Glutamatergic neuron (in vitro differentiated cells): ENCODE measurements around the gene DTYMK. TPM values are rescaled to one million over a fixed set of nuclear protein-coding genes. Genes with fewer than 3 reads are reported as not detected.
"Not testable (repeated sequence)": the region's sequence is repeated elsewhere in the genome, so short reads cannot be mapped to it uniquely, and the experiment has no call there.

Source experiments
- DNase-seq: peaks from one replicate; pipeline ENCODE4 v3.0.0; 2022
- H3K27ac Mint-ChIP-seq: one replicate; pipeline ENCODE4 v1.8.0; 2020; ENCODE audit warnings: mild to moderate bottlenecking, mixed read lengths, inconsistent platforms; ENCODE audit not compliant: unreplicated experiment
- H3K27me3 Mint-ChIP-seq: one replicate; pipeline ENCODE4 v1.8.0; 2020; ENCODE audit warnings: mild to moderate bottlenecking, moderate library complexity, mixed read lengths, inconsistent platforms; ENCODE audit not compliant: unreplicated experiment
- H3K36me3 Mint-ChIP-seq: one replicate; pipeline ENCODE4 v1.8.0; 2020; ENCODE audit warnings: mild to moderate bottlenecking, mixed read lengths, inconsistent platforms; ENCODE audit not compliant: unreplicated experiment
- H3K4me1 Mint-ChIP-seq: one replicate; pipeline ENCODE4 v1.8.0; 2020; ENCODE audit warnings: mild to moderate bottlenecking, low read depth, mixed read lengths, inconsistent platforms; ENCODE audit not compliant: unreplicated experiment
- H3K4me3 Mint-ChIP-seq: one replicate; pipeline ENCODE4 v1.8.0; 2020; ENCODE audit warnings: mild to moderate bottlenecking, mixed read lengths, inconsistent platforms; ENCODE audit not compliant: unreplicated experiment
- H3K9me3 Mint-ChIP-seq: one replicate; pipeline ENCODE4 v1.8.0; 2020; ENCODE audit warnings: mild to moderate bottlenecking, moderate library complexity, mixed read lengths, inconsistent platforms; ENCODE audit not compliant: unreplicated experiment
- total RNA-seq: library from RNA; stranded (reverse); fragmentation: NEBNext Ultra II Directional; extraction: Animal tissue kit (Norgen Biotek cat#: 25700); gene quantifications from one replicate; pipeline ENCODE4 v1.2.1, GENCODE V29; 2021; ENCODE audit not compliant: unreplicated experiment
- TF ChIP-seq, protein P1 (sequence below): fragments of 200-600 bp; sonication (generic); IDR thresholded peaks from one replicate; pipeline ENCODE4 v1.5.0; 2021; ENCODE audit not compliant: partially characterized antibody, unreplicated experiment

Gene DTYMK
- total RNA-seq, 1 donor from 2014 or later: 32.8 TPM

DNA sequence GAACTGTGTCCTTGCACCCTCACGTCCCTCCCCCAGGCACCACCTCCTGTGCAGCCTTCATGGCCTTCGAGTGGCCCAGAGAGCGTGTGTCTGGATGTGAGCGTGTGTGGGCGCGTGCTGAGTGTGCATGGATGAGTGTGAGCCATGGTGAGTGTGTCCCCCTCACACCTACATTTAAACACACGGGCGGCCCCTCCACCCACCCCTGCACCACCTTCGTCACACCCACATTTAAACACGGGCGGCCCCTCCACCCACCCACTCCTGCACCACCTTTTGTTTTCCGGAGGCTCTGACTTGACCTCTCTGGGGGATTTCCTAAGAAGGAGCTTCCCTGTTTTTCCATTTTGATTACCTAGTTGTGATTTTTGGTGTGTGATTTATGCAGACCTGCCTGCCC lies 17.8 kb downstream of the DTYMK start:
- H3K27ac Mint-ChIP-seq: no peak overlapping the region
- H3K27me3 Mint-ChIP-seq: peaks cover 4% of the 10 kb centered on the region
- no peaks in the 10 kb centered on the region for H3K36me3 Mint-ChIP-seq
- no peak overlapping the region for H3K4me3 Mint-ChIP-seq
- TF ChIP-seq, protein P1, sequence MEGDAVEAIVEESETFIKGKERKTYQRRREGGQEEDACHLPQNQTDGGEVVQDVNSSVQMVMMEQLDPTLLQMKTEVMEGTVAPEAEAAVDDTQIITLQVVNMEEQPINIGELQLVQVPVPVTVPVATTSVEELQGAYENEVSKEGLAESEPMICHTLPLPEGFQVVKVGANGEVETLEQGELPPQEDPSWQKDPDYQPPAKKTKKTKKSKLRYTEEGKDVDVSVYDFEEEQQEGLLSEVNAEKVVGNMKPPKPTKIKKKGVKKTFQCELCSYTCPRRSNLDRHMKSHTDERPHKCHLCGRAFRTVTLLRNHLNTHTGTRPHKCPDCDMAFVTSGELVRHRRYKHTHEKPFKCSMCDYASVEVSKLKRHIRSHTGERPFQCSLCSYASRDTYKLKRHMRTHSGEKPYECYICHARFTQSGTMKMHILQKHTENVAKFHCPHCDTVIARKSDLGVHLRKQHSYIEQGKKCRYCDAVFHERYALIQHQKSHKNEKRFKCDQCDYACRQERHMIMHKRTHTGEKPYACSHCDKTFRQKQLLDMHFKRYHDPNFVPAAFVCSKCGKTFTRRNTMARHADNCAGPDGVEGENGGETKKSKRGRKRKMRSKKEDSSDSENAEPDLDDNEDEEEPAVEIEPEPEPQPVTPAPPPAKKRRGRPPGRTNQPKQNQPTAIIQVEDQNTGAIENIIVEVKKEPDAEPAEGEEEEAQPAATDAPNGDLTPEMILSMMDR: no peak
- H3K9me3 Mint-ChIP-seq: peaks cover 3% of the 10 kb centered on the region
- no peak for DNase-seq
- H3K4me1 Mint-ChIP-seq: peaks cover 2% of the 10 kb centered on the region

DNA sequence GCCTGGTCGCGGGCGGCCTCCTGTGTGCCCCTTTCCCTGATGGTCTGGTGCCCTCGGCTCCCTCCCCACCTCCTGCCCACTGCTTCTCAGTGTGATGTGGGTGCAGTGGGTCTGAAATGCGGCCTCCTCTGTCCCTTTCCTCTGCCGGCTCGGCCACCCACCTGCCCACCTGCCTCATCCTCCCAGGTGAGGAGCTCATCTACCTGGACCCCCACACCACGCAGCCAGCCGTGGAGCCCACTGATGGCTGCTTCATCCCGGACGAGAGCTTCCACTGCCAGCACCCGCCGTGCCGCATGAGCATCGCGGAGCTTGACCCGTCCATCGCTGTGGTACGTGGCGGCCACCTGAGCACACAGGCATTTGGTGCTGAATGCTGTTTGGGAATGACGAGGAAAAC lies 18.3 kb downstream of the DTYMK start:
- TF ChIP-seq, protein P1: no peak
- H3K27ac Mint-ChIP-seq: no peak overlapping the region
- H3K4me3 Mint-ChIP-seq: no peak overlapping the region
- DNase-seq: no peak
- no peaks in the 10 kb centered on the region for H3K36me3 Mint-ChIP-seq
- peaks cover 2% of the 10 kb centered on the region for H3K4me1 Mint-ChIP-seq
- H3K9me3 Mint-ChIP-seq: peaks cover 2% of the 10 kb centered on the region
- H3K27me3 Mint-ChIP-seq: peaks cover 2% of the 10 kb centered on the region

DNA sequence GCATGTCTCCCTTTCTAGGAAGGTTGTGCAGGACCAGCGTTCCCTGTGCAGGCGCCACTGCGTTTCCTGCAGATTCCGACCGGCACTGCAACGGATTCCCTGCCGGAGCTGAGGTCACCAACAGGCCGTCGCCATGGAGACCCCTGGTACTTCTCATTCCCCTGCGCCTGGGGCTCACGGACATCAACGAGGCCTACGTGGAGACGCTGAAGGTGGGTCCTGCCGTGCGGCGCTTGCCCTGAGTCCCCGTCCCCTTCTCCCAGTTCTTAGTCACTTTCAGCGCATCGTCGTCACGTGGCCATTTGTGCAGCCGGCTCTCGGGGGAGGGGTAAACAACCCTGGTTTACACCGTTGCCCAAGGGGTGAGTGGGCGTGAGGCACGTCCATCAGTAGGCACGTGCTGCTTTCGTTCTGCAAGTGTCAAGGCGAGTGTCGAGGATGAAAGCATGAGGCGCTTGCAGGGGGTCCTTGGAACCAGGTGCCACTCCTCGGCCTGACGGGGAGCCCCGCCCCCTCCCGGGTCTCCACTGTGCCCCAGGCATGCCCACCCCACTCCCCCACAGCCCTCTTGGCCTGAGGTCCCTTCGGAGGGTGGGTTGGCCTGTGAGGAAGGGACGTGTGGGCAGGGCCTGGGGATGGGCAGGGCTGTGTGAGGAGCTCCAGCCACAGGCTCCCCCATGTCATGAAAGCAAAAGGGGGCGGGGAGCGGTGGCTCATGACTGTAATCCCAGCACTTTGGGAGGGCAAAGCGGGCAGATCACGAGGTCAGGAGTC lies 19.8 kb downstream of the DTYMK start:
- H3K4me1 Mint-ChIP-seq: peaks cover 2% of the 10 kb centered on the region
- TF ChIP-seq, protein P1: no peak
- H3K9me3 Mint-ChIP-seq: peaks cover 2% of the 10 kb centered on the region
- no peak for DNase-seq
- H3K27me3 Mint-ChIP-seq: peaks cover 2% of the 10 kb centered on the region
- H3K36me3 Mint-ChIP-seq: no peaks in the 10 kb centered on the region
- H3K27ac Mint-ChIP-seq: no peak overlapping the region
- H3K4me3 Mint-ChIP-seq: no peak overlapping the region

DNA sequence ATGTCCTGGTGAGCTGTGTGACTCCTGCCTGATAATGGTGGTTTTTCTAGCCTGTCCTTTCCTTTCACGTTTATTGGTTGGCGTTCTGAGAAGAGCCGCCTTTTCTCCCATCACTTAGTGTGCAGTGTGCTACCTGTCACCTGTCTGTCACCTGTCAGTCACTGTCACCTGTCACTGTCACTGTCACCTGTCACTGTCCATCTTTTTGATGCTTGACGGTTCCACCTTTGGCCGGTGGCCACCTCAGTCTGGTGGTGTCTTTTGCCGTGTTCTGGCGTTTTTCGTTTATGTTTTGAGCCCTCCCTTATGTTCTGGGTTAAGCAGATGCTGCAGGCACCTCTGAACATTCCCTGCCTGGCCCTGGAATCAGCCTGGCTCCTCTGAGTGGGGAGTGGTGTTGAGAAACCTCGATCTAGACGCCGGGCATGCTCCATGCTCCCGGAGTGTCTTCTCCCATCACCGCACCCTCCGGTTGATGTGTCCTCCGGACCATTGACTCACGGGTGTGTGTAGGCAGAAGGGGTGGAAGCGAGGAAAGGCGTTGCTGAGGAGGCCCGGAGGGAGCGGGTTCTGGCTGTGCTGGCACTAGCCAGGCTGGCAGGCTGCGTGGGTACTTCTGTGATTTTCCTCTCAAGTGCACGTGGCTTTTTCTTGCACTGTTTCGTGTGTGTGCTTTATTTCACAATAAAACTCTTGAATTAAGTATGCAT lies 20.7 kb downstream of the DTYMK start:
- Mint-ChIP-seq H3K36me3 (no peaks in the 10 kb centered on the region), H3K4me1 (peaks cover 5% of the 10 kb centered on the region), H3K4me3 (no peak overlapping the region), H3K27ac (no peak overlapping the region), H3K9me3 (peaks cover 2% of the 10 kb centered on the region), H3K27me3 (peaks cover 2% of the 10 kb centered on the region)
- TF ChIP-seq, protein P1: no peak
- DNase-seq: no peak

DNA sequence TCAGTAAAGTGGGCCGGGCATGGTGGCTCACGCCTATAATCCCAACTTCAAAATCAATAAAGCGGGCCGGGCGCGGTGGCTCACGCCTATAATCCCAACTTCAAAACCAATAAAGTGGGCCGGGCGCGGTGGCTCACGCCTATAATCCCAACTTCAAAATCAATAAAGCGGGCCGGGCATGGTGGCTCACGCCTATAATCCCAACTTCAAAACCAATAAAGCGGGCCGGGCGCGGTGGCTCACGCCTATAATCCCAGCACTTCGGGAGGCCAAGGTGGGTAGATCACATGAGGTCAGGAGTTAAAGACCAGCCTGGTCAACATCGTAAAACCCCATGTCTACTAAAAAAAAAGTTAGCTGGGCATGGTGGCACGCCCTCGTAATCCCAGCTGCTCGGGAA lies 23.9 kb downstream of the DTYMK start:
- DNase-seq, H3K27me3 Mint-ChIP-seq, H3K4me3 Mint-ChIP-seq, H3K36me3 Mint-ChIP-seq, H3K4me1 Mint-ChIP-seq, H3K27ac Mint-ChIP-seq, H3K9me3 Mint-ChIP-seq: not testable (repeated sequence)
